Hepatic stellate cell (primary cell): ENCODE measurements around the gene TRPV4.
"Not testable (repeated sequence)": the region's sequence is repeated elsewhere in the genome, so short reads cannot be mapped to it uniquely, and the experiment has no call there.

Experiments
- DNase-seq: peaks from one replicate; pipeline ENCODE4 v3.0.0; 2011; ENCODE audit warnings: low spot score

The TRPV4 gene

GRCh38 chr12:109833307-109834189 lies at the start of gene TRPV4:
Gene TRPV4, minus strand, starts transcription at chr12:109833398. Its CDS starts 18,602 bp downstream, at chr12:109814796.
- peak; percentile 65 for DNase-seq

- DNase-seq: no peak
Observed at GRCh38 chr12:109881752-109882151, 48.6 kb upstream of the TRPV4 start.

GRCh38 chr12:109880938-109881337 lies 47.7 kb upstream of the TRPV4 start:
- DNase-seq: no peak

GRCh38 chr12:109880043-109880931 lies 47.1 kb upstream of the TRPV4 start, which contains the start of gene GLTP:
Gene GLTP, minus strand, starts transcription at chr12:109880541. Its CDS starts 167 bp downstream, at chr12:109880374.
- DNase-seq: peak; percentile 94

GRCh38 chr12:109879351-109880042 lies 46.3 kb upstream of the TRPV4 start:
- DNase-seq: peak; percentile 41

GRCh38 chr12:109878749-109879148 lies 45.6 kb upstream of the TRPV4 start:
- DNase-seq: no peak

- DNase-seq: no peak
Observed at GRCh38 chr12:109878247-109878625, 45.0 kb upstream of the TRPV4 start.

GRCh38 chr12:109877504-109878246 lies 44.5 kb upstream of the TRPV4 start:
- DNase-seq: no peak

GRCh38 chr12:109876406-109876805 lies 43.2 kb upstream of the TRPV4 start:
- DNase-seq: no peak

- DNase-seq: no peak
Observed at GRCh38 chr12:109875572-109876131, 42.5 kb upstream of the TRPV4 start.

- DNase-seq: no peak
Observed at GRCh38 chr12:109873653-109874052, 40.5 kb upstream of the TRPV4 start.

- peak; percentile 10 for DNase-seq
Observed at GRCh38 chr12:109871668-109872314, 38.6 kb upstream of the TRPV4 start.

- peak; percentile 46 for DNase-seq
Observed at GRCh38 chr12:109870648-109871047, 37.5 kb upstream of the TRPV4 start.

- DNase-seq: no peak
Observed at GRCh38 chr12:109868182-109869051, 35.2 kb upstream of the TRPV4 start.

GRCh38 chr12:109864916-109865315 lies 31.7 kb upstream of the TRPV4 start:
- no peak for DNase-seq

GRCh38 chr12:109863847-109864712 lies 30.9 kb upstream of the TRPV4 start:
- DNase-seq: peak; percentile 69

GRCh38 chr12:109862491-109862890 lies 29.3 kb upstream of the TRPV4 start:
- not testable (repeated sequence) for DNase-seq

GRCh38 chr12:109861689-109862314 lies 28.6 kb upstream of the TRPV4 start:
- no peak for DNase-seq
